Esophagus squamous epithelium (tissue), 5 donors: ENCODE results near the gene ACBD7. TPM values are rescaled to one million over a fixed set of nuclear protein-coding genes. Genes with fewer than 3 reads are reported as not detected.

Source experiments
- DNase-seq: peaks from one replicate; lab custom pipeline; 2025; lab: John Stamatoyannopoulos, UW
- H3K27ac ChIP-seq, 4 donors: fragments of 200-600 bp; sonication (generic); one replicate each; pipeline ENCODE4 v1.5.1; 2016 to 2019; ENCODE audit warnings: mild to moderate bottlenecking in 1 of 4
- H3K27me3 ChIP-seq, 4 donors: fragments of 200-600 bp; sonication (generic); 1 replicate in 3 of 4; 2 replicates in 1 of 4; pipeline versions ENCODE4 v1.5.1 to v1.6.0; 2017 to 2021; ENCODE audit warnings: antibody characterized with exemption in 1 of 4
- H3K36me3 ChIP-seq, 3 donors: fragments of 200-600 bp; sonication (generic); one replicate each; pipeline ENCODE4 v1.5.1; 2016 to 2019
- H3K4me1 ChIP-seq, 3 donors: fragments of 200-600 bp; sonication (generic); one replicate each; pipeline ENCODE4 v1.5.1; 2017 to 2019
- H3K4me3 ChIP-seq, 4 donors: fragments of 200-600 bp; sonication (generic); 1 replicate in 3 of 4; 2 replicates in 1 of 4; pipeline ENCODE4 v1.5.1; 2016 to 2019; ENCODE audit warnings: mild to moderate bottlenecking in 2 of 4, moderate library complexity in 1 of 4
- H3K9me3 ChIP-seq, 3 donors: fragments of 200-600 bp; sonication (generic); one replicate each; pipeline ENCODE4 v1.5.1; 2016 to 2019
- POLR2A ChIP-seq, 4 donors: fragments of 450-650 bp; IDR thresholded peaks; one replicate each; pipeline ENCODE4 v1.6.1; 2017; ENCODE audit warnings: antibody characterized with exemption in 4 of 4, mild to moderate bottlenecking in 4 of 4, moderate library complexity in 3 of 4
- WGBS, 2 donors: methylation state at CpG; one replicate each; pipeline ENCODE4 v1.1.5; 2018; 5-methylcytosine and 5-hydroxymethylcytosine counted together
- intact Hi-C: fragments of 100-400 bp; cut with DNase I; formaldehyde crosslinking; loops from one replicate; pipeline ENCODE4 v1.15.0; 2022
- total RNA-seq, 4 donors: library from RNA; depleted of rRNA; stranded (reverse); fragments of >200 nt; gene quantifications; one replicate each; pipeline ENCODE4 v1.1.0, GENCODE V29; 2016
- TF ChIP-seq, protein P1 (sequence below), 6 experiments: fragments of 450-650 bp in 4 of 6; fragments of 200-600 bp in 2 of 6; sonication (generic) in 2 of 6; IDR thresholded peaks; one replicate each; pipeline ENCODE4 v1.5.1; 2016 to 2019; ENCODE audit warnings: antibody characterized with exemption in 6 of 6, mild to moderate bottlenecking in 4 of 6, moderate library complexity in 4 of 6
- donor health status: DM: yes; HTN: yes; CAD: no.

ACBD7 gene
- total RNA-seq, 4 donors from 2014 or later: 0.31 to 0.91 (median 0.76) TPM; not detected in 1

DNA sequence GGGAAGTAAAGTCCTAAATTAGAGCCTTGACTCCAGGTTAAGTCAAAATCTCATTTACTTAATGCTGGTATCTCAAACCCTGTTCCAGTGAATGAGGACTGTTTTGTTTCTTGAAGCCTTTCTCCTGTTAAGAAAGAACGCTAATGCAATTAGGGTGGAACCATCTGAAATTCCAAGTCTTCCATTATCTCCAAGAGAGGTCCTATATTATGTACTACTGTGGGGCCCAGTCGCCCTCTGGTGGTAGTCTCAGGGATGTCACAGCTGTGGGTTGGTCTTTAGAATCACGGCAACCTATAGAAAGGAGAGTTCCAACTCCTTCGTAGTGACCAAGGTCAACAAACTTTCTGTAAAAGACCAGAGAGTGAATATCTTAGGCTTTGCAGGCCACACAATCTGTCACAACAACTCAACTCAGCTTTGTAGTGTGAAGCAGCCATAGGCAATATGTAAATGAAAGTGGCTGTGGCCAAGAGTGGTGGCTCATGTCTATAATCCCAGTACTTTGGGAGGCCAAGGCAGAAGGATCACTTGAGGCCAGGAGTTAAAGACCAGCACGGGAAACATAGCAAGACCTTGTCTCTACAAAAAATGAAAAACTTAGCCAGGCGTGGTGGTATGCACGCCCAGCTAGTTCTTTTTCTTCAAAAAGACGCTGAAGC lies 17.9 kb upstream of the ACBD7 start:
- no peaks in the 10 kb centered on the region for H3K9me3 ChIP-seq
- TF ChIP-seq POLR2A (IDR thresholded peaks at IDR 0.05): no peak
- TF ChIP-seq, protein P1, sequence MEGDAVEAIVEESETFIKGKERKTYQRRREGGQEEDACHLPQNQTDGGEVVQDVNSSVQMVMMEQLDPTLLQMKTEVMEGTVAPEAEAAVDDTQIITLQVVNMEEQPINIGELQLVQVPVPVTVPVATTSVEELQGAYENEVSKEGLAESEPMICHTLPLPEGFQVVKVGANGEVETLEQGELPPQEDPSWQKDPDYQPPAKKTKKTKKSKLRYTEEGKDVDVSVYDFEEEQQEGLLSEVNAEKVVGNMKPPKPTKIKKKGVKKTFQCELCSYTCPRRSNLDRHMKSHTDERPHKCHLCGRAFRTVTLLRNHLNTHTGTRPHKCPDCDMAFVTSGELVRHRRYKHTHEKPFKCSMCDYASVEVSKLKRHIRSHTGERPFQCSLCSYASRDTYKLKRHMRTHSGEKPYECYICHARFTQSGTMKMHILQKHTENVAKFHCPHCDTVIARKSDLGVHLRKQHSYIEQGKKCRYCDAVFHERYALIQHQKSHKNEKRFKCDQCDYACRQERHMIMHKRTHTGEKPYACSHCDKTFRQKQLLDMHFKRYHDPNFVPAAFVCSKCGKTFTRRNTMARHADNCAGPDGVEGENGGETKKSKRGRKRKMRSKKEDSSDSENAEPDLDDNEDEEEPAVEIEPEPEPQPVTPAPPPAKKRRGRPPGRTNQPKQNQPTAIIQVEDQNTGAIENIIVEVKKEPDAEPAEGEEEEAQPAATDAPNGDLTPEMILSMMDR (IDR thresholded peaks at IDR 0.05): peak; percentile 68 to 93 (median 86)
- peaks cover 0 to 97% (median 22%) of the 10 kb centered on the region in 3 donors for H3K36me3 ChIP-seq
- peak overlapping the region in 1 of 4 donors; percentile 3 for H3K27ac ChIP-seq
- 43% methylated on average over 8 of the region's 8 CpGs for WGBS, 2 donors
- intact Hi-C loops: no loop called here
- DNase-seq: peak; percentile 2
- H3K4me3 ChIP-seq: no peak overlapping the region
- no peaks in the 10 kb centered on the region for H3K27me3 ChIP-seq
- peaks cover 0 to 7% (median 0%) of the 10 kb centered on the region in 3 donors for H3K4me1 ChIP-seq

DNA sequence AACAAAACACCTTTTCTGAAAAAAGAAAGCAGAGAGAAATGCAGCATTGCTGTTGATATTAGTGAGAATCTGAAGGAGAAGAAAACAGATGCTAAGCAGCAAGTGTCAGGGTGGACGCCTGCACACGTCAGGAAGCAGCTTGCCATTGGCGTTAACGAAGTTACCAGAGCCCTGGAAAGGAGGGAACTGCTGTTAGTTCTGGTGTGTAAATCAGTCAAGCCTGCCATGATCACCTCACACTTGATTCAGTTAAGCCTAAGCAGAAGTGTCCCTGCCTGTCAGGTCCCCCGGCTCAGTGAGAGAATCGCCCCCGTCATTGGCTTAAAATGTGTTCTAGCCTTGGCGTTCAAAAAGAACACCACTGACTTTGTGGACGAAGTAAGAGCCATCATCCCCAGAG lies 14.9 kb upstream of the ACBD7 start:
- WGBS, 2 donors: 87 to 93% methylated on average over 8 to 9 of the region's 9 CpGs
- Histone ChIP-seq H3K4me3 (no peak overlapping the region), H3K4me1 (peaks cover 8 to 26% (median 13%) of the 10 kb centered on the region in 3 donors), H3K36me3 (peaks cover 0 to 77% (median 23%) of the 10 kb centered on the region in 3 donors), H3K9me3 (no peaks in the 10 kb centered on the region), H3K27ac (no peak overlapping the region), H3K27me3 (no peaks in the 10 kb centered on the region)
- no peak for DNase-seq
- no peak for TF ChIP-seq POLR2A (IDR thresholded peaks at IDR 0.05)
- TF ChIP-seq, protein P1 (IDR thresholded peaks at IDR 0.05): no peak
- intact Hi-C loops: no loop called here

GRCh38 chr10:15099886-15100285 lies 11.3 kb upstream of the ACBD7 start:
- peaks cover 0 to 43% (median 21%) of the 10 kb centered on the region in 3 donors for H3K36me3 ChIP-seq
- no peak for DNase-seq
- no peaks in the 10 kb centered on the region for H3K9me3 ChIP-seq
- WGBS, 2 donors: 89 to 91% methylated on average over 4 of the region's 4 CpGs
- no peaks in the 10 kb centered on the region for H3K27me3 ChIP-seq
- intact Hi-C loops: loop anchor here (10.0 kb wide), 1 partner anchor 145 kb away; the partner anchor contains the start of genes DCLRE1C and MEIG1
- no peak overlapping the region for H3K27ac ChIP-seq
- TF ChIP-seq POLR2A (IDR thresholded peaks at IDR 0.05): no peak
- no peak overlapping the region for H3K4me3 ChIP-seq
- peaks cover 16 to 33% (median 21%) of the 10 kb centered on the region in 3 donors for H3K4me1 ChIP-seq

- peak; percentile 85 for DNase-seq
- H3K4me1 ChIP-seq: peaks cover 16 to 33% (median 21%) of the 10 kb centered on the region in 3 donors
- peak within 1 kb of the TSS; percentile 64 to 99 (median 78) for H3K4me3 ChIP-seq
- WGBS, 2 donors: 0% methylated on average over 15 to 21 of the region's 84 CpGs
- H3K27ac ChIP-seq: peak within 1 kb of the TSS; percentile 93 to 98 (median 95)
- intact Hi-C loops: loop anchor here (10.0 kb wide), 1 partner anchor 142 kb away; the partner anchor contains the start of genes DCLRE1C and MEIG1
- H3K9me3 ChIP-seq: no peaks in the 10 kb centered on the region
- no peaks in the 10 kb centered on the region for H3K27me3 ChIP-seq
- H3K36me3 ChIP-seq: peaks cover 0 to 17% (median 3%) of the 10 kb centered on the region in 3 donors
- TF ChIP-seq POLR2A (IDR thresholded peaks at IDR 0.05): peak in 2 of 4 donors; percentile 44 to 73
- TF ChIP-seq, protein P1 (IDR thresholded peaks at IDR 0.05): peak in 1 of 6 experiments; percentile 5
Observed at GRCh38 chr10:15097011-15097812, 8.6 kb upstream of the ACBD7 start, which contains the start of gene RPP38. Gene RPP38, plus strand, starts transcription at chr10:15097355. Its CDS starts 5,960 bp downstream, at chr10:15103315.

- DNase-seq: no peak
- intact Hi-C loops: loop anchor here (10.0 kb wide), 1 partner anchor 142 kb away; the partner anchor contains the start of genes DCLRE1C and MEIG1
- peaks cover 0 to 11% (median 3%) of the 10 kb centered on the region in 3 donors for H3K36me3 ChIP-seq
- peak overlapping the region; percentile 93 to 98 (median 95) for H3K27ac ChIP-seq
- peak overlapping the region; percentile 64 to 99 (median 78) for H3K4me3 ChIP-seq
- WGBS, 2 donors: 0% methylated on average over 1 to 7 of the region's 11 CpGs
- no peaks in the 10 kb centered on the region for H3K27me3 ChIP-seq
- TF ChIP-seq, protein P1 (IDR thresholded peaks at IDR 0.05): no peak
- no peak for TF ChIP-seq POLR2A (IDR thresholded peaks at IDR 0.05)
- no peaks in the 10 kb centered on the region for H3K9me3 ChIP-seq
- H3K4me1 ChIP-seq: peaks cover 16 to 33% (median 21%) of the 10 kb centered on the region in 3 donors
Observed at GRCh38 chr10:15096661-15097010, 8.1 kb upstream of the ACBD7 start.
